Endothelial cell of umbilical vein (primary cell): ENCODE data around the gene SRGAP3. TPM values are rescaled to one million over a fixed set of nuclear protein-coding genes. Genes with fewer than 3 reads are reported as not detected.

Experiments used
- BruUV-seq: library from RNA; stranded (reverse); fragments of 400-500 nt; replicated peaks from 2 replicates; lab custom pipeline; 2021; lab: Mats Ljungman, UMichigan
- CTCF ChIA-PET: fragments of 300-600, 350-600 bp; sonication (Branson Sonifier 250); formaldehyde crosslinking; loops from one replicate; lab custom pipeline; 2021; ENCODE audit warnings: antibody characterized with exemption, inconsistent platforms; lab: Charles Lee
- POLR2A ChIA-PET: fragments of 300-600, 350-600 bp; sonication (Branson Sonifier 250); formaldehyde crosslinking; loops from one replicate; lab custom pipeline; 2021; ENCODE audit warnings: antibody characterized with exemption, inconsistent platforms; lab: Charles Lee
- DNase-seq: peaks from one replicate; pipeline ENCODE4 v3.0.0-alpha.2; 2011; ENCODE audit warnings: low read depth, low spot score
- FAIRE-seq: peaks from 2 replicates; lab custom pipeline; 2011; peaks lifted over from hg19 to GRCh38; lab: Jason Lieb, UNC
- H2AFZ ChIP-seq: 2 replicates; pipeline ENCODE4 v1.6.0; 2012; ENCODE audit warnings: low read depth, low read length, control low read depth, inconsistent platforms
- H3K27ac ChIP-seq: 2 replicates; pipeline ENCODE4 v1.5.1; 2011; ENCODE audit warnings: low read depth, mild to moderate bottlenecking, control low read depth, low read length, moderate library complexity; ENCODE audit not compliant: insufficient read depth
- H3K27me3 ChIP-seq, 2 experiments: 2 replicates each; pipeline versions ENCODE4 v1.6.0 to v1.6.1; 2011; ENCODE audit warnings: low read length in 2 of 2, mixed read lengths in 1 of 2; ENCODE audit not compliant: control insufficient read depth in 2 of 2, insufficient read depth in 2 of 2
- H3K36me3 ChIP-seq, 2 experiments: 2 replicates in 1 of 2; 3 replicates in 1 of 2; pipeline ENCODE4 v1.5.1; 2011; ENCODE audit warnings: low read length in 2 of 2, mild to moderate bottlenecking in 1 of 2, moderate library complexity in 1 of 2; ENCODE audit not compliant: control insufficient read depth in 2 of 2, insufficient read depth in 2 of 2; ENCODE audit errors: extremely low read depth in 1 of 2
- H3K4me1 ChIP-seq: 3 replicates; pipeline ENCODE4 v1.5.1; 2011; ENCODE audit warnings: mild to moderate bottlenecking, low read length; ENCODE audit not compliant: control insufficient read depth, insufficient read depth; ENCODE audit errors: extremely low read depth
- H3K4me2 ChIP-seq: 2 replicates; pipeline ENCODE4 v1.6.1; 2011; ENCODE audit warnings: low read length, control low read depth, mixed read lengths; ENCODE audit not compliant: insufficient read depth
- H3K4me3 ChIP-seq, 3 experiments: fragments of 200-600 bp in 1 of 3; sonication (generic), shearing (Covaris generic) in 1 of 3; replicated peaks in 1 of 3; 2 replicates each; pipeline ENCODE4 v1.5.1; 2011 to 2016; ENCODE audit warnings: control low read depth in 3 of 3, low read length in 3 of 3, mild to moderate bottlenecking in 2 of 3, inconsistent platforms in 1 of 3, low read depth in 1 of 3, moderate library complexity in 1 of 3; ENCODE audit not compliant: insufficient read depth in 1 of 3
- H3K79me2 ChIP-seq: 2 replicates; pipeline ENCODE4 v1.6.0; 2012; ENCODE audit warnings: low read length, inconsistent platforms; ENCODE audit not compliant: control insufficient read depth, insufficient read depth
- H3K9ac ChIP-seq: replicated peaks from 2 replicates; pipeline ENCODE3; 2011; ENCODE audit warnings: low read length, control low read depth; ENCODE audit not compliant: insufficient read depth; ENCODE audit errors: extremely low read depth
- H3K9me1 ChIP-seq: replicated peaks from 3 replicates; pipeline ENCODE4 v1.6.0; 2011; ENCODE audit warnings: mild to moderate bottlenecking, low read length; ENCODE audit not compliant: control insufficient read depth, insufficient read depth; ENCODE audit errors: extremely low read depth
- H3K9me3 ChIP-seq: replicated peaks from 2 replicates; pipeline ENCODE4 v1.5.1; 2012; ENCODE audit warnings: low read length, inconsistent platforms; ENCODE audit not compliant: control insufficient read depth, insufficient read depth
- H4K20me1 ChIP-seq: replicated peaks from 2 replicates; pipeline ENCODE3; 2011; ENCODE audit warnings: mild to moderate bottlenecking, low read length; ENCODE audit not compliant: control insufficient read depth, insufficient read depth; ENCODE audit errors: extremely low read depth
- EZH2 ChIP-seq: IDR thresholded peaks from 2 replicates; pipeline ENCODE4 v1.6.1; 2012; ENCODE audit warnings: borderline replicate concordance, low read depth, mild to moderate bottlenecking, moderate library complexity, low read length, inconsistent platforms; ENCODE audit not compliant: severe bottlenecking
- FOS ChIP-seq: IDR thresholded peaks from 2 replicates; pipeline ENCODE4 v1.6.1; 2011; ENCODE audit warnings: mild to moderate bottlenecking, low read length, moderate library complexity, borderline replicate concordance; ENCODE audit not compliant: insufficient read depth
- GATA2 ChIP-seq: IDR thresholded peaks from 2 replicates; pipeline ENCODE4 v1.7.0; 2011; ENCODE audit warnings: low read depth, mild to moderate bottlenecking, moderate library complexity, mixed read lengths, low read length; ENCODE audit not compliant: insufficient read length, insufficient read depth
- JUN ChIP-seq: IDR thresholded peaks from 2 replicates; pipeline ENCODE4 v1.6.1; 2011; ENCODE audit warnings: borderline replicate concordance, low read depth; ENCODE audit not compliant: insufficient read length, insufficient read depth
- MYC ChIP-seq: IDR thresholded peaks from one replicate; pipeline ENCODE4 v1.6.1; 2011; ENCODE audit warnings: mild to moderate bottlenecking, low read depth, low read length
- POLR2A ChIP-seq: IDR thresholded peaks from 2 replicates; pipeline ENCODE4 v1.6.1; 2012; ENCODE audit warnings: low read depth, mild to moderate bottlenecking, control low read depth, low read length
- POLR2AphosphoS5 ChIP-seq: IDR thresholded peaks from 2 replicates; pipeline ENCODE4 v1.6.1; 2012; ENCODE audit warnings: low read depth, mild to moderate bottlenecking, control low read depth, low read length, moderate library complexity; ENCODE audit not compliant: insufficient read depth
- dilution Hi-C: fragments of 300-500 bp; cut with MboI; formaldehyde crosslinking; loops from one replicate; pipeline ENCODE4 v1.15.0; 2019; ENCODE audit warnings: low sequenced_read_pairs; ENCODE audit not compliant: extremely low pct_ligation_motif_present
- intact Hi-C: fragments of 100-400 bp; cut with micrococcal nuclease; formaldehyde crosslinking; loops from one replicate; pipeline ENCODE4 v1.10.0; 2022
- polyA plus RNA-seq, 4 experiments: library from polyadenylated mRNA; depleted of rRNA in 3 of 4; stranded (reverse) in 3 of 4; unstranded in 1 of 4; fragments of >200 nt; gene quantifications; 2 replicates each; pipeline versions ENCODE4 v1.2.1 to v1.2.3, GENCODE V29; 2011 to 2012; ENCODE audit warnings: missing spikeins in 1 of 4
- total RNA-seq: library from RNA; stranded (reverse); gene quantifications from 2 replicates; pipeline ENCODE4 v1.2.3, GENCODE V29; 2021
- TF ChIP-seq, protein P1 (sequence below), 2 donors: IDR thresholded peaks; 1 replicate in 1 of 2; 2 replicates in 1 of 2; pipeline ENCODE4 v1.5.1; 2011; ENCODE audit warnings: low read length in 2 of 2, mild to moderate bottlenecking in 2 of 2, moderate library complexity in 2 of 2, control low read depth in 1 of 2, inconsistent platforms in 1 of 2, low read depth in 1 of 2; ENCODE audit not compliant: insufficient read depth in 1 of 2; ENCODE audit errors: extremely low read depth in 1 of 2
- TF ChIP-seq, protein P2 (sequence below): IDR thresholded peaks from 2 replicates; pipeline ENCODE4 v1.6.1; 2011; ENCODE audit not compliant: insufficient read depth, insufficient read length

Gene SRGAP3
- total and polyA plus RNA-seq, 2 donors (not counting 3 experiments of a cell fraction or from before 2014, with no cell fraction given): 0.06 TPM; not detected in 1

DNA sequence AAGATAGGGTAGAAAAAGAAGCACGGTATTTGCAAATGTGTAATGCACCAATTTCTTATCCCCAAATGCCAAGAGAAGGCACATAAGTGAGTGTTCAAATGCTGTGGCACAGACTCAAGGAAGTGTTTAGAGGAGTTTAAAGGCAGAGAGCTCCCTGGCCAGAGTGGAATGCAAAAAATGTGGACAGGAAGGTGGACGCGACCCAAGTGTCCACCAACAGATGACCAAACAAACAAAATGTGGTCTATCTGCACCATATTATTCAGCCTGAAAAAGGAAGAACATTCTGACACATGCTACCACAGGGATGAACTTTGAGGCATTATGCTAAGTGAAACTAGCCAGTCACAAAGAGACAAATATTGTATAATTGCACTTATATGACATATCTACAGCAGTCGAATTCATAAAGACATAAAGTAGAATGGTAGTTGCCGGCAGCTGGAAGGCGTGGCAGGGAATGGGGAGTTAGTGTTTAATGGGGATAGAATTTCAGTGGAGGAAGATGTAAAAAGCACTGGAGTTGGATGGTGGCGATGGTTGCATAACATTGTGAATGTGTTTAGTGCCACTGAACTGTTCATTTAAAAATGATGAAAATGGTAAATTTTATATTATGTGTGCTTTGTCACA is 126.6 kb downstream of the SRGAP3 start:
- Histone ChIP-seq H3K9me1 (no peaks in the 10 kb centered on the region), H3K4me1 (no peaks in the 10 kb centered on the region), H3K4me2 (no peak overlapping the region), H3K79me2 (no peaks in the 10 kb centered on the region), H3K36me3 (no peaks in the 10 kb centered on the region), H3K9me3 (no peaks in the 10 kb centered on the region), H4K20me1 (no peaks in the 10 kb centered on the region), H3K4me3 (no peak overlapping the region), H2AFZ (no peak overlapping the region), H3K9ac (no peak overlapping the region), H3K27ac (no peak overlapping the region), H3K27me3 (no peaks in the 10 kb centered on the region)
- no TSS peak for BruUV-seq
- intact Hi-C loops (no loop called here), dilution Hi-C loops (no loop called here)
- POLR2A ChIA-PET: no interaction called here
- DNase-seq (no peak), FAIRE-seq (no peak)
- CTCF ChIA-PET: interaction anchor here (0.7 kb wide), 1 partner anchor 126 kb away, joined by 3 read pairs; the partner anchor contains the start of gene SRGAP3
- TF ChIP-seq MYC (no peak), GATA2 (no peak), JUN (no peak), POLR2AphosphoS5 (no peak), EZH2 (no peak), POLR2A (no peak), FOS (no peak)
- TF ChIP-seq, protein P1, sequence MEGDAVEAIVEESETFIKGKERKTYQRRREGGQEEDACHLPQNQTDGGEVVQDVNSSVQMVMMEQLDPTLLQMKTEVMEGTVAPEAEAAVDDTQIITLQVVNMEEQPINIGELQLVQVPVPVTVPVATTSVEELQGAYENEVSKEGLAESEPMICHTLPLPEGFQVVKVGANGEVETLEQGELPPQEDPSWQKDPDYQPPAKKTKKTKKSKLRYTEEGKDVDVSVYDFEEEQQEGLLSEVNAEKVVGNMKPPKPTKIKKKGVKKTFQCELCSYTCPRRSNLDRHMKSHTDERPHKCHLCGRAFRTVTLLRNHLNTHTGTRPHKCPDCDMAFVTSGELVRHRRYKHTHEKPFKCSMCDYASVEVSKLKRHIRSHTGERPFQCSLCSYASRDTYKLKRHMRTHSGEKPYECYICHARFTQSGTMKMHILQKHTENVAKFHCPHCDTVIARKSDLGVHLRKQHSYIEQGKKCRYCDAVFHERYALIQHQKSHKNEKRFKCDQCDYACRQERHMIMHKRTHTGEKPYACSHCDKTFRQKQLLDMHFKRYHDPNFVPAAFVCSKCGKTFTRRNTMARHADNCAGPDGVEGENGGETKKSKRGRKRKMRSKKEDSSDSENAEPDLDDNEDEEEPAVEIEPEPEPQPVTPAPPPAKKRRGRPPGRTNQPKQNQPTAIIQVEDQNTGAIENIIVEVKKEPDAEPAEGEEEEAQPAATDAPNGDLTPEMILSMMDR (IDR thresholded peaks at IDR 0.05; ENCODE audit: extremely low read depth in 1 of 2, insufficient read depth in 1 of 2, low read depth in 1 of 2, low read length in 2 of 2): no peak
- TF ChIP-seq, protein P2, sequence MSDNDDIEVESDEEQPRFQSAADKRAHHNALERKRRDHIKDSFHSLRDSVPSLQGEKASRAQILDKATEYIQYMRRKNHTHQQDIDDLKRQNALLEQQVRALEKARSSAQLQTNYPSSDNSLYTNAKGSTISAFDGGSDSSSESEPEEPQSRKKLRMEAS: no peak
